NCI-H2227 (cell line): ENCODE data around the gene SPEM1.

ENCODE experiments used
- DNase-seq: peaks from one replicate; lab custom pipeline; 2025; ENCODE audit not compliant: unreplicated experiment; lab: John Stamatoyannopoulos, UW

Gene SPEM1, protein sequence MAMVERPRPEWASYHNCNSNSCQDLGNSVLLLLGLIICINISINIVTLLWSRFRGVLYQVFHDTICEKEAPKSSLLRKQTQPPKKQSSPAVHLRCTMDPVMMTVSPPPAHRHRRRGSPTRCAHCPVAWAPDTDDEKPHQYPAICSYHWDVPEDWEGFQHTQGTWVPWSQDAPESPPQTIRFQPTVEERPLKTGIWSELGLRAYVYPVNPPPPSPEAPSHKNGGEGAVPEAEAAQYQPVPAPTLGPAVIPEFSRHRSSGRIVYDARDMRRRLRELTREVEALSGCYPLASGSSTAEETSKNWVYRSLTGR

DNA sequence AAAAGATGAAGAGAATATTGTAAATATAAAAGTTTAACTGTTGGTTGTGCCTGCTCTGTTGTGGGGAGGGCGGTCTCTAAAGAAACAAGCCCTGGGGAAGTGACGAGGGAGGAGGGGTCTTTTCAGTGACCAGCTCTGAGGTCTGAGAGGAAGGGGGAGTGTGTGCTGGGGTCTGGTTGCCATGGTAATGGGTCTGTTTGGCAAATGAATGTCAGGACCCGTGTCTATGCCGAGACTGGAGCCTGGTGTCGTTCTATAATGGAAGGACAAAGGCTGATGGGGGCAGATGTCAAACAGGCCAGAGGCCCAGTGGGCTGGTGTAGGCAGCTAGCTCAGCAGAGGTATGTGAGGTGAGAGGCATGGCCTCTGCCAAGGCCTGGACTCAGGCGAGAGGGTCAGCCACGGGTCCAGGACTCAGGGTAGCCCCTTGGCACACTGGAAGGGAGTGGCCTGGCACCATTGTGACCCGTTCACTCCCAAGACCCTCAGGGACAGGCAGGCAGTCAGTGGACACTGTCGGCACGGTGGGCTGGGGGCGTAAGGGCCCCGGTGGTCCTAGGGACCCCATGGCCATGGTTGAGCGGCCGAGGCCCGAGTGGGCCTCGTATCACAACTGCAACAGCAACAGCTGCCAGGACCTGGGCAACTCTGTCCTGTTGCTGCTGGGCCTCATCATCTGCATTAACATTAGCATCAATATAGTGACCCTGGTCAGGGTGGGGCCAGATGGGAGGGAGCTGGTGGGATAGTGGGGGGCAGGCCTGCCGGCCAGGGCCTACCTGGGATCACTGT lies at the start of gene SPEM1:
SPEM1 (plus strand) TSS at position 506 of the 792 bp plus-strand sequence; CDS start at position 567, 61 bp downstream.
- DNase-seq: no peak

DNA sequence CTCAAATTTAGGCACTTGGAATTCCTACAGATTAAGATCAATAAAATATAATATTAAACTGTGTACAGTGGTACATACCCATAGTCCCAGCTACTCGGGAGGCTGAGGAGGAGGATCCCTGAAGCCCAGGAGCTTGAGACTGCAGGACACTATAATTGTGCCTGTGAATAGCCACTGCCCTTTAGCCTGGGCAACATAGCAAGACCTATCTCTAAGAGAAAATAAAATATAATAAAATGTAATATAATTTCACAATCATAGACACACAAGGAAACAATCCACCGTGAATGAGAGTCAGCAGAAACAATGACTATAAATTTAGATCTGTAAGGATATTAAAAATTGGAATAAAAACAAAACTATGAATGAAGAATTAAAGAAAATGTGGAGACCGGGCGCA lies 49.3 kb upstream of the SPEM1 start:
- DNase-seq: no peak

DNA sequence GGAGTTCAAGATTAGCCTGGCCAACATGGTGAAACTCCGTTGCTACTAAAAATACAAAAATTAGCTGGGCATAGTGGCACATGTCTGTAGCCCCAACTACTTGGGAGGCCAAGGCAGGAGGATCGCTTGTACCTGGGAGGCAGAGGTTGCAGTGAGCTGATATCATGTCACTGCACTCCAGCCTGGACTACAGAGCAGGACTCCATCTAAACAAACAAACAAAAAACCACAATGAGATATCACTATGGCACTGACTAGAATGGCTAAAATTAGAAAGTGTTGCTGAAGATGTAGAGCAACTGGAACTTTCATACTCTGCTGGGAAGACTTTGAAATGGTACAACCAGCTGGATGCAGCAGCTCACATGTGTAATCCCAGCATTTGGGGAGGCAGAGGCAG lies 45.8 kb upstream of the SPEM1 start:
- DNase-seq: no peak

DNA sequence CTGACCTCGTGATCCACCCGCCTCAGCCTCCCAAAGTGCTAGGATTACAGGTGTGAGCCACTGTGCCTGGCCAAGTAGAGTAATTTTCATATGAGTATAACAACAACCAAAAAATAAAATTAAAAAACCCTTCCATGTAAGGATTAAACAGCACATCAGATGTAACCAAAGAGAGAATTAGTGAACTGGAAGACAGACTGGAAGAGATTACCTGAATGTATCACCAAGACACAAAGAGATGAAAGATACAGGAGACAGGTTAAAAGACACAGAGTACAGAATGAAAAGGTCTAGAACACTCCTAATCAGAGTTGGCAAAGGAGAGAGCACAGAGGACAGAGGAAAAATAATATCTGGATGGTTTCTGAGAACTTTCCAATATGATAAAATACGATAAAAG lies 41.0 kb upstream of the SPEM1 start:
- no peak for DNase-seq

DNA sequence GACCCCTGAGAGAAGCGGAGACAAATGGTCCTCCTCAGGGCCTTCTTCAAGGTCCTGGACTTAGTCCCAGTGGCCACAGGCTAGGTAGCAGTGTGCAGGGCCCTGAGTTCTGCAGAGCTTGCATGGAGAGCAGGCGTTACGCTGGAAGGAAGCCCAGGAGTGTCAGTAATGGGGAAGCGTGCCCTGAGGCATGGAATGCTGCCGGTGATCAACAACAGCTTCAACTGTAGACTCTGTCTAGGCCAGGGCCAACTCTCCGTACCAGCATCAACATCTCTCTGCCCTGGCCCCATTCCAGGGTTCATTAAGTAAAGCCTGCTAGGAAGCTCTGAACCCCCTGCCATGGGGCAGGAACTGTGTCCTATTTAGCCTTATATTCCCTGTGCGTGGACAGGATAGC lies 39.8 kb upstream of the SPEM1 start:
- no peak for DNase-seq

DNA sequence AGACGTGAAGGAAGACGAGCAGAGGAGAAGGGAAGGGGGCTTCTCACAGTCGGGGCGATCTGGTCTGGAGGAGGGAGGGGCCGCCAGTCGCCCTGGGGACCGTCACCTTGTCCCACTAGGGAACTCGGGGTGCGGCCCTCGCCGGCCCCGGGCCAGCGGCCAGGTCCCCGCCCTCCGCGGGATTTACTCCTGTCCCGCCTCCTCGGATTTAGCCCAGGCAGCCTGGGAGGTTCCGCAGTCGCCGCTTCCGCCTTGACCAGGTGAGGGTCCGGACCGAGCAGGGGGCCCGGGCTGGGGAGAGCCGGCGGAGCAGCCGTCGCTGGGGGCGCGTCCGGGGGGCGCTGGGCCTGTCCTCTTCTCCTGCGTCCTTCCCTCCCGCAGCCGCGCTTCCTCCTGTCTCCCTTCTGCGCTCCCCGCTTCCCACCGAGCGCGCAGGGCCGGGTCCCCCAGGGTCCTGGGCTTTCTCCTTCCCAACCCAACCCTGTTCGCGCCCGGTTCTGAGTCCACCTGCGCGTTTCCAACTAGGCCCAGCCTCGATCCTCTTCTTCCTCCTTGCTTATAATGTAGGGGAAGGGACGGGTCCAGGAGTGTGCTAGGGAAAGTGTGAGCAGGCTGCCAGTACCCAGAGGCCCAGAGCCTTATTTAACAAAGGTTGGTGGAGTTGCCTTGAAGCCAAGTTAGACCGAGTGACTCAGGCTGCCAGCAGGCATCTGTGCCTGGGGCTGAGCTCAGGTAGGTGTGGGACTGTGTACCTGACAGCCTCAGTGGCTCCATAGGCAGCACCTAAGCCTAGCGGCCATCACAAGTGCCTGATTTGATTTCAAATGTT lies 39.1 kb upstream of the SPEM1 start, which contains the start of gene TNK1:
TNK1 (plus strand) TSS at position 235 of the 829 bp plus-strand sequence. CDS start 1,838 bp downstream, outside the sequence.
- DNase-seq: peak; percentile 39

DNA sequence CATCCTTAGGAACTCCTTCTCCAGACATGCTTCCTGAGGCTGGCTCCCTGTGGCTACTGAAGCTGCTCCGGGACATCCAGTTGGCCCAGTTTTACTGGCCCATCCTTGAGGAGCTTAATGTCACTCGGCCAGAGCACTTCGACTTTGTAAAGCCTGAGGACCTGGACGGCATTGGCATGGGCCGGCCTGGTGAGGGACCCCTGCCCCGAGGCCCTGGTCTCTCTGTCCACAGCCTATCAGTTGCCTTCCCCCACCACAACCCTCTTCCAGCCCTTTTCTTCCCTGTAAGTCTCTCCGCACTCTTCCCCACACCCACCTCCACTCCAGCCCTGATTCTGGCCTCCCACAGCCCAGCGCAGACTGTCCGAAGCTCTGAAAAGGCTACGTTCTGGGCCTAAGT lies 37.2 kb upstream of the SPEM1 start:
- no peak for DNase-seq

DNA sequence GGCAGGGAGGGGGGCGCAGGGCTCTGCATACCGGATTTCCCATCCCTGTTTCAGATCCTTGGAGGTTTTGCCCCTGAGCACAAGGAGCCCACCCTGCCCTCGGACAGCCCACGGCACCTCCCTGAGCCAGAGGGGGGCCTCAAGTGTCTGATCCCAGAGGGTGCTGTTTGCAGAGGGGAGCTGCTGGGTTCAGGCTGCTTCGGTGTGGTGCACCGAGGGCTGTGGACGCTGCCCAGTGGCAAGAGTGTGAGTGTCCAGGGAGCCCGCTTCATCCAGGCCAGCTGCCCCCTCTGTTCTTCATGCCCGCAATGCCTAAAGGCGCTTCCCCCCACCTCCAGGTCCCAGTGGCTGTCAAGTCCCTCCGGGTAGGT lies 36.8 kb upstream of the SPEM1 start:
- DNase-seq: no peak

DNA sequence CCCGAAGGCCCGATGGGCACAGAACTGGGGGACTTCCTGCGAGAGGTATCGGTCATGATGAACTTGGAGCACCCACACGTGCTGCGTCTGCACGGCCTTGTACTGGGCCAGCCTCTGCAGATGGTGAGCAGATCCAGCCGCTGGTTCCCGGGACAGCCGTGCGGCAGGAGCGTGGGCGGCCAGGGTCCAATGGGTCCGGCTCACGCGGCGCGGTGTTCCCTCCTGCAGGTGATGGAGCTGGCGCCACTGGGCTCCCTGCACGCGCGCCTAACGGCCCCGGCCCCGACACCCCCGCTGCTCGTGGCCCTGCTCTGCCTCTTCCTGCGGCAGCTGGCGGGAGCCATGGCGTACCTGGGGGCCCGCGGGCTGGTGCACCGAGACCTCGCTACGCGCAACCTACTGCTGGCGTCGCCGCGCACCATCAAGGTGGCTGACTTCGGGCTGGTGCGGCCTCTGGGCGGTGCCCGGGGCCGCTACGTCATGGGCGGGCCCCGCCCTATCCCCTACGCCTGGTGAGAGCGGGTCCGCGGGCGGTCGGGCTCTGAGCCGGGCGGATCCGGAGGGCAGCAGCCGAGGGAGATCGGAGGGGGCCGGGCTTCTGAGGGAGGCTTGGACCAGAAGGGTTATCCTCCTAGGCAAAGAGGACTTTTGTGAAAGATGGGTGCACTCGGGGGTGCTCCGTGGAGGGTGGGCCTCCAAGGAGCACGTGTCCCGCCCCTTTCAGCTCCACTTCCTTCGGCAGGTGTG lies 36.2 kb upstream of the SPEM1 start:
- DNase-seq: no peak

DNA sequence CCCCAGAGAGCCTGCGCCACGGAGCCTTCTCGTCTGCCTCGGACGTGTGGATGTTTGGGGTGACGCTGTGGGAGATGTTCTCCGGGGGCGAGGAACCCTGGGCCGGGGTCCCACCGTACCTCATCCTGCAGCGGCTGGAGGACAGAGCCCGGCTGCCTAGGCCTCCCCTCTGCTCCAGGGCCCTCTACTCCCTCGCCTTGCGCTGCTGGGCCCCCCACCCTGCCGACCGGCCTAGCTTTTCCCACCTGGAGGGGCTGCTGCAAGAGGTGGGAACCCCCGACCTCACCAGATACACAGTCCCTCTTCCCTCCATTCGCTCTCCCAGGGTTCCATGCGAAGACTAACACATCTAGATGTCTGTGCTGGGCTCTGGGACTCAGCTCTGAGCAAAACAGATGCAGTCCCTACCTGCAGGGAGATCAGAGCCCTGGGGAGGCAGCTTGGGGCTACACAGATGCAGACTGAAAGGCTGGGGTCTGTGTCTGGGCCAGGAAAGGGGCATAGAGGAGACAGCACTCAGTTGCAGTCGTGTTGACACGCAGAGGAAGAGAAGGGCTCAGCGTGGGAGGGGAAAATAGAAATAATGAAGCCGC lies 35.5 kb upstream of the SPEM1 start:
- no peak for DNase-seq

DNA sequence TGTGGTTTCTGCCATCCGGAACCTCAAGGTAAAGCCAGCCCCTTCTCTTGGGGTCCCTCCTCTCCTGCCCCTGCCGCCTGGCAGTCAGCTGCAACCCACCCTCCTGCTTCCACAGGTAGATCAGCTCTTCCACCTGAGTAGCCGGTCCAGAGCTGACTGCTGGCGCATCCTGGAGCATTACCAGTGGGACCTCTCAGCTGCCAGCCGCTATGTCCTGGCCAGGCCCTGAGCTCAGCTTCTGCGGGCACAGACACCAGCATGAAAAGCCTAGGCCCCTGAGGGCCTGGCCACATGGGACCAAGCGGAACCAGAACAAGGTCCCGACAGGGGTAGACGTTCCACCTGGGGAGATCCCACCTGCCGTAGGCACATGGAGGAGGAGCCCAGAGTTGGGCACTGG lies 31.3 kb upstream of the SPEM1 start:
- no peak for DNase-seq

DNA sequence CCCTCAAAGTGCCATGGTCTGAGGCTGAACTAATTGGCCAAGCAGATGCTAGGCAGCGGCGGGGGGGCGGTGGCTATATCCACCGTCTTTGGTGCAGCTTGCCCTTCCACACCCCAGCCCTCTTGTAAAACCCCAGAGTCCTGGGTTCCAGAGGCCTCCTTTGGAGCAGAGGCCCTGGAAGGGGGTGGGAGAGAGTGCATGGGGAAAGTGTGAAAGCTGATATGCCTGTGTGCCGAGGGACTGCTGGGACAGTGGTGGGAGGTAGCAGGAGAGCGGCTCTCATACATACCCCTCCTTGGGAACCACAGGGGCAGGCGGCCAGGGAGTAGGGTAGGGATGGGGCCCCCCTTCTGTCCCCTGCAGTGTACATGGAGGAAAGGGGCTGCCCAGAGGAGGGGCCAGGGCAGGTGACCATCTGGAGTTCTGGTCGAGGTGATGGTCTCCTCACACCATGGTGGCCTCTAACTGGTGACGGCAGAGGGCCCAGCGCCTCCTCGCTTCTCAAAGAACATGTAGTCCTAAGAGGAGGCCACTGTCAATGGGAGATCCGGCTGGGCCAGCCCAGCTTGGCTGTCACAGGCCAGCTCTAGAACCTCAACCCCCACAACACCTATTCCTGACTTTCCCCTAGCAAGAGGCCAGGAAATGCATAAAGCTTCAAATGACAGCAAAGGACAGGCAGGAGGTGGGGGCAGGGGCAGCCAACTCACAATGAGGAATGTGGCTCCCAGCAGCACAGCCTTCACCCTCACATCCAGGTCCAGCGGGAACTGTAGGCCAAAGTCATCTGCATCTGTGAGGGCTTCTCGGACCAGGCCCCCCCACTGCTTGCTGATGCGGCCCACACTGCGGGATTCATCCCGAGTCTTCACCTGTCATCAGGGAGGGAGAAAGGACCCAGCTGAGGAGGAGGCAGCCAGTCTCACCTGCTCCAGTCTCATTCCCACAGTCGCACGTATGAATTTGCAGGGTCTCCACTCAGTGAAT lies 29.9 kb upstream of the SPEM1 start:
- no peak for DNase-seq

DNA sequence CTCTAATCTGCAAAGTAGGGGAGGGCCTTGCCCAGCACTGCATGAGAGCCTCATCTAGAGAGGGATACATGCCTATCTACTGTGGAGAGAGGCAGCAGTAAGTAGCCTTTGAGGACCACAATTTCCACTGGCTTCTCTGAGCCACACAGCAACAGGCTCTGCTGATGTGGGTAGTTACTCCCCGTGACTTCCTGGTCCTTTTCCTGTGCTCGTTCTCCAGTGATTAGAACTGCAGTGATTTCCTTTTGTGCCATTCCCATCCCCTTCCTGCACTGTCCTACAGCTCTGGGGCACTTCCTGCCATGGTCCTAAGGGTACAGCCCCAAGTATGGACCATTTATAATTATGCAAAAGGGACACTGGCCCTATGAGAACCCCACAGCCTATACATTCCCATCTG lies 28.8 kb upstream of the SPEM1 start:
- DNase-seq: no peak

DNA sequence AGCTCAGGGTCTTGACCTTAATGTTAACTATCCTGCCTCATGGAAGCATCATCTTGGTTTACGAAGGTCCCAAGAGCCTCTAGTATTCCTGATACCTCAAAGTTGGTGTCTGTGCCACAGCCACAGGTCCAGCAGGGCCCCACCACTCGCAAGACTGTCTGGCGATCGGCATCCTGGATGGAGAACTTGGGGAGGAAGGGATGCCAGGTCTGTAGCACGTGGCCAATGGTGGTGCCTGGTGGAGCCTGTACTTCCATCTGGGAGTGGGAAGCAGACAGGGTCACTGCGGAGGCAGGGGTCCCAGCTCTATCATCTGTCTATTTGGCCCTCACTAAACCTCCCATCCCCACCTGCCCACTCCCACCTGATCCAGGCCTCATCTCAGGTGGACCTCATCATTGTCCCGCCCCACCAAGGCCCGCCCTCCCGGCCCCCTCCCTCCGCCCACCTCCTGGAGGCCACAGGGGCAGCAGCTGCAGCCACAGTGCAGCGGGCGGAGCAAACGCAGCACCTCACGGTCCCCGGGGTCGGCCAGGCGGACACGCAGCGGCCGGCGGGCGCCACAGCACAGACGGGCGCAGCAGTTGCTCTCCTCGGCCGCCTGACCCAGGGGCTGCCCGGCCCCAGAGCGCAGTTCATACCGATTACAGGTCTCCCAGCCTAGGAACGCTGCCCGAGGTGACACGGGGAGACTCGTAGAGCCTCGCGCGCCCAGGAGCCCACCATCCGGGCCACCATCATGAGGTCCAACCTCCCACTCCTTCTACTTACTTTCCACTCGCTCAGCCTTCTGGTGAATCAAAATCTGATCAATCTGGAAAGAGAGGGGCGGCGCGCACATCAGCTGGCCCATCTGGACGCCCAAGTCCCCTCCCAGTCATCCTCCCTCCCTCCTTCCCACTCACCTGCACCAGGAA lies 27.2 kb upstream of the SPEM1 start:
- no peak for DNase-seq

DNA sequence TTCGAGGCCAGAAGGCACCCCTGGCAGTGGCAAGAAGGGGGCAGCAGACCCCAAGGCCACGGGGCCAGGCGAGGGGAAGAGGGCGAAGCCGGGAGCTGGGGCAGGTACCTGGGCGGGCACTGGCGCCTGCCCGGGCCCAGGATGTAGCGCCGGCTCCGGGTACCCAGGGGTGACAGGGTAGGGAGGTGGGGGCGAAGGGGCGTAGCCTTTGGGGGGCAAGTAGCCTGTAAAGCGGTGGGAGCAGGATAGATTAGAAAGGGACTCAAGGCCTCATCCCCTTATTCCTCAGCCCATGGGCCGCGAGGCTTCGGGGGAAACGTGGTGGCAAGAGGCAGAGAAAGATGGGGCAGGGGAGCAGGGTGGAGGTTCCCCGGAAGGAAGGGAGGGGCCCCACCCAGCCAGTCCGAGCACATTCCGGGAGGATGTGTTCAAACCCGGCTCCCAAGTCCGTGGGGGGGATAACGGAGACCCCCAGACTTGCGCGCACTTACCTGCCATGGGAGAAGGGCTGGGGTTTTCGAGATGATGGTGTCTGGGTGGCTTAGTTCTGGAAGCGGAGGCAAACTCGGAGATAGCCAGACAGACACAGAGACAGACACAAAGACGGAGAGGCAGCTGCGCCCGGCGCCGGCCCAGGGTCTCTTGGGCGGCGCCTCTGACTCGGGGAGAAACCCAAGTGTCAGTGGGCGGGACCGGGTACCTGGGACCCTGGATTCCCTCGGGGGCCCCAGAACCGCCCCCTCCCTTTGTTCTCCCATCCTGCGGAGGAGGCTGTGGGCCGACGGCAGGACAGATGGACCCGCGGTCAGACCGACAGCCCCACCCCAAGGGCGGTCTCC lies 26.3 kb upstream of the SPEM1 start:
- peak; percentile 68 for DNase-seq

DNA sequence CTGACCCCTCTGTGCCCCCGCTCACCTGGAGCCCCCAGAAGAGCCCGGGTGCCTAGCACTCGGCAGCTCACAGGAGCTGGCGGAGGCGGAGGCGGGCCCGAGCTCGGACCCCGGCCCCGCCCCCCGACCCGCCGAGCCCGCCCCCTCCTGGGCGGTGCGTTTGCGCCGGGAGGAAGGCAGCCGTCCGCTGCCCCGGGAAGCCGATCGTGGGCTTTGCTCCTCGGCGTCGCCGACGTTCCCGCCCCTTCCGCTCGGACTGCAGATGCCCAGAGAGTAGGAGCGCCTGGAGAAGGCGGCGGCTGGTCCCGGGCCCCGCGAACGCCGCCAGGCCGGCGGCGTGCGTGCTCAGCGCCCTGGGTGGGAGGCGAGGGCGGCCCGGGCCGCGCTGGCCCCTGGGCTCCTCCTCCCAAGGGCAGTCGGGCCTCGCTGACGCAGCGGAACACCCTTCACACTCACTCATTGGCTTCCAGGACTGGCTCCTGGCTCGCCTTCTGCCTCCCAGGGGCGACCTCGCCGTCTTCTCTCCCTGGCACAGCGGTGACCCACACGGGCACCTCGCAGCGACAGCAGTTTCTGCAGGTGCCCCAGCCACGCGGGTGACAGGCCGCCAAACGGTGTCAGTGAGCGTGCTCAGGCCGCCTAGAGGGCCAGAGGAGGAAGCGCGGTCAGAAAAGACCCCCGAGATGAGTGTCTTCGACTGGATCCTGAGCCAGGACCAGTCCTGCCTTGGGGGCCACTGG lies 25.5 kb upstream of the SPEM1 start, which contains the start of gene PLSCR3:
PLSCR3 (minus strand) TSS at position 74 of the 740 bp plus-strand sequence. CDS start 415 bp downstream, outside the sequence.
- DNase-seq: peak; percentile 84
